Kasumi-1 (cell line): Measurements from ENCODE around the gene HNF4A.

Experiments used
- DNase-seq, 2 experiments: peaks; one replicate each; lab custom pipeline; 2025; lab: John Stamatoyannopoulos, UW

Gene HNF4A

DNA sequence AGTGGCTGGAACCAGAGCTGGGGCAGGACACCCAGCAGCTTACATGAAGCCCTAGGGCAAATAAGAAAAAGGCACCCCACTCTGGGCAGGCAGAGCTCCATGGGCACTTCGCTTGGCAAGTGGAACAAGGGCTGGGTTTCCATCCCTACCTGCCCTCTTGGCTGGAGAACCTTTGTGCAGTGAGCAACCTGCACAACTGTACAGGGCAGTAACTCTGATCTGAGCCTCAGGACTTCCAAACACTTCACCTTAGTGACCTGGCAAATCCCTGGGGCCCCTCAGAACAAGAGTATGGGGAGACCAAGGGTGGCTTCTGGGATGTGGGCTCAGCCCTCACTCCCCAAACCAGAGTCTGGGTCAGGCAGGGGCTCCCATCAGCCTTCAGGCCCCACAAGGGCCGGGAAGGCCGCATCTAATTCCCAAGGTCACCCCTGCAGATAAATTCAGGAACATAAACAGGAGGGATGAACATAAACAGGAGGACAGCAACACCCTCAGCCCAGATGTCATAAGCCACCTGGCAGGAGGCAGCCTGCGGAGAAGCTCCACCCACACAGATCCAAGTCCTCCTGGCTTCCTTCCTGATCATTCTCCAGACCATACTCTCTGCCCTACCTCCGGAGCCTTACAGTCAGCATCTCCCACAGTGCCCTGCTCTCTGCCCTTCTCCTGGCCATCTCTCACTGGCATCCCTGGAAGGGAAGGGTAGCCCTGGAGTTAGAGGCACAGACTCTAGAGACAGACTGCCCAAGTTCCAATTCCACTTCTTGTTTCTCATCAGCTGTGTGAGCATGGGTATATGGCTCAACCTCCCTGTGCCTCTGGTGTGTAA is 37.5 kb downstream of the HNF4A start:
- no peak for DNase-seq

DNA sequence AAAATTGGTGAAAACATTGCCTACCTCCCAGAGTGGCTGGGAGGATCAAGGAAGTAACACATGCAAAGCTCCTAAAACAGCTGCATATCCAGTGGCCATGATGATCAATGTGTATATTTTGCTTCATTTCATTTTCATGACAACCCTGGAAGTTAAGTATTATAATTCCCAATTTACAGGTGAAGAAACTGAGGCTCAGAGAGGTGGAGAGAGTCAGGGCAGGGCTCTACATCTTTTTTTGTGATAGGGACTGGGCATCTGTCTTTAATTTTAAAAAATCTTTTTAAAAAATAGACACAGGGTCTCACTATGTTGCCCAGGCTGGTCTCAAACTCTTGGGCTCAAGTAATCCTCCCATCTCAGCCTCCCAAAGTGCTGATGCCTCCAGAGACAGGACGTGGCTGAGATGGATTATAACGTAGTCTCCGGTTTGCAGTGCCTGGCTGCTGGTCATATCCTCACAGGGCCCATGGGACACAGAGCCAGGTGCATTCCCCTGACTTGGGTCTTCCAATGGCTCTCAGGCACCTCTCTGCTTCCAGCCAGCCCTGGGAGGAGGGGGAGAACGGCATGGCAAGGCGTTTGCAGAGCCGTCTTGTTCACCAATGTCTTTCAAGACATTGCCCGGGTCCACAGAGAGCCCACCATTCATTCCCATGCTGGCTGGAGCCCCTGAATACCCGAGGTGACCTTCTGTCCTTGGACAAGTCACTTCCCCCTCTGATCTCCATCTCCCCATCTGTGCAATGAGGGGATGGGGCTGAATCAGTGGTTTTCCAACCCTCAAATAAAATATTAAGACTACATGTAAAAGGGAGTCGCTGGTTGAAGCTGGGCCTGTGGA is 38.3 kb downstream of the HNF4A start:
- no peak for DNase-seq

DNA sequence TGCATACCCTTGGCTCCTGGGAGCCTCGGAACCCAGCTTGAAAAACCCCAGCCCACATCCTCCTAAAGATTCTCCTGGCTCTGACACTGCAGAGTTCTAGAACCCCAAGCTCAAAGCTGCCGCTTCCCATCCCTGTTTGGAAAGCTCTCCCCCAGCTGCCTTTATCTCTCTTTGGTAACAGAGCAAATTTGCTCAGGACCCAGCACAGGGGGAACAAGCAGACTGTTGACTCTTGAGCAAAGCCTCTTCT is 38.9 kb downstream of the HNF4A start:
- no peak for DNase-seq

- DNase-seq = no peak
These were observed 39.4 kb downstream of the HNF4A start for GRCh38 chr20:44394702-44395460.

GRCh38 chr20:44395461-44396340 is 40.2 kb downstream of the HNF4A start:
- DNase-seq = no peak

DNA sequence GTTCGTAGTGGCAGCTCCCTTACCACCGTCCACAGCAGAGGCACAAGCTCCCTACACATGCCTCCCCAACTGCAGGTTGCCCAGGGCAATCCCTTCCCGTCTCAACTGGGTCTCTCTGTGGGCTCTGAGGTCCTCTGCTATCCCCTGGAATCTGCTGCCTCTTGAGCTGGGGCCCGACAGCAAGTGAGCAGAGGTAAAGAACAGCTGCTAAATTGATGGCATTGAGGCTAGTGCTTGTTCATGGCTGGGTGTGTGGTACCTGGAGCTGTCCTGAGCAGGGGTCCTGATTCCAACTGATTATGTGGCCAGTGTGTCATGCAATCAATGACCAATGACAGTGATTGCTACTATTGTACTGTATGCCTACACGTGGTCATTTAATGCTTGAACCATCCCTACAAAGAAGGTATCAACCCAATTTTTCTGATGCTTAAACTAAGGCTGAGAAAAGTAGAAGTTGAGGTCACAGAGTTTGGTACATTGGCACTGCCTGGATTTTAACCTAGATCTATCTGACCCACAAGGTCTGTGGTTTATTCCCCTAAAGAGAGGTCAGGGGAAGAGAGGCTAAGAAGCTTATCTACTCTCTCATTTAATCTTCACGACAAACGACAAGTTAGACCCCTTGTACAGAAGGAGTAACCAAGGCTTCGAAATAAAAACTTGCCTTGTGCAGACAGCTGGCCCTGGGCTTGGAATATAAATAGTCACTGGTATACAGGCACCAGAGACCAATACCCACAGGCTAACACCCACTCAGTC is 41.1 kb downstream of the HNF4A start:
- no peak for DNase-seq

- DNase-seq = no peak
These were observed 42.8 kb downstream of the HNF4A start for GRCh38 chr20:44398335-44398734.

GRCh38 chr20:44399446-44399845 is 43.9 kb downstream of the HNF4A start:
- no peak for DNase-seq

GRCh38 chr20:44400671-44400969 is 45.1 kb downstream of the HNF4A start:
- DNase-seq = no peak

DNA sequence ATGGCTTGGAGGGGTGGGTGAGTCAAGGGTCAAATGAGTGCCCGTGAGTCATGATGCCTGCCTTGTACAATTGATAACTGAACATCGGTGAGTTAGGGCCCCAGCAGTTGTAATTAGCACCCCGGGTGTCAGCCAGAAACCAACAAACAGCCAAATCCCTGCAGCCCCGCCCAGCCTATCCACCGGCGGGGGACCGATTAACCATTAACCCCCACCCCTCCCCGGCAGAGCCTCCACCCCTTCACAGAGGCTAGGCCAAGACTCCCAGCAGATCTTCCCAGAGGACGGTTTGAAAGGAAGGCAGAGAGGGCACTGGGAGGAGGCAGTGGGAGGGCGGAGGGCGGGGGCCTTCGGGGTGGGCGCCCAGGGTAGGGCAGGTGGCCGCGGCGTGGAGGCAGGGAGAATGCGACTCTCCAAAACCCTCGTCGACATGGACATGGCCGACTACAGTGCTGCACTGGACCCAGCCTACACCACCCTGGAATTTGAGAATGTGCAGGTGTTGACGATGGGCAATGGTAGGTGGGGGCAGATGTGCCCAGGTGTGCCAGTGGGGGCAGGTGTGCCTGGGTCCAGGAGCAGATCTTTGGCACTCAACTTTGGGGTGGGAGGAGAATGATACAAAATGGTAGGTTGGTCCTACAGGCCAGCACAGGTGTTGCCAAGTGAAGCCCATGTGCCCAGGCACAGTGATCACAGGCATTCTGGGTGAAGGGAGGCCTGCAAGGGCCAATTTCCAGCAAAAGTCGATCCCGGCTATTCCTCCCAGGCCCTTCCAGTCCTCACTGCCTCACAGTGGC is 45.7 kb downstream of the HNF4A start:
- DNase-seq = no peak

DNA sequence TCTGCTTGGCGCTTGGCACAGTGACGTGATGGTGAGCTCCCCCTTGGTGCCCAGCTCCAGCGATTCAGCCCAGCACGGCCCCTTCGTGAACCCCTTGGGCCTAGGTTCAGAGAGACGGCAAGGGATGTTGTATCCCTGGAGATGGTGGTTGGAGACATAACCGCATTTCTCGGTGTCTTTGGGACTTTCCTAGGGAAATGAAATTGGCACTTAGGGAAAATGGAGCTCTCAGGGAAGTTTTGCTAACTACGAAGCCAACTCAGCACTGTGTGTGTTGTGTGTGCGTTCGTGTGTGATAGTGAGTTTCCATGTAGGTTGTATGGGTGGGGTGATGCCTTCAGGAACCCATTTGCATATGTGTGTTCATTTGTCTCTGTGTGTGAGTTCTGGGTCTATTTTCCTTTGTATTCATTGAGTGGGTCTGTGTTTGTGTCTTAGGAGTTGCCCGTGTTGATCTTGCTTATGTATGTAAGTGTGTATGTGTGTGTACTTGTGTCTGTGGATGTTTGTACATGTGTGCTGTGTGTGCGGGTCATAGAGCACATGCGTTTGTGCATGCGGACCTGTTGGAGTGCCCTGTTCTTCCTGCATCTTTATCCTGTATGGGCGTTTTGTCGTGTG is 46.4 kb downstream of the HNF4A start:
- no peak for DNase-seq

GRCh38 chr20:44402391-44403193 is 47.1 kb downstream of the HNF4A start:
- DNase-seq = no peak

DNA sequence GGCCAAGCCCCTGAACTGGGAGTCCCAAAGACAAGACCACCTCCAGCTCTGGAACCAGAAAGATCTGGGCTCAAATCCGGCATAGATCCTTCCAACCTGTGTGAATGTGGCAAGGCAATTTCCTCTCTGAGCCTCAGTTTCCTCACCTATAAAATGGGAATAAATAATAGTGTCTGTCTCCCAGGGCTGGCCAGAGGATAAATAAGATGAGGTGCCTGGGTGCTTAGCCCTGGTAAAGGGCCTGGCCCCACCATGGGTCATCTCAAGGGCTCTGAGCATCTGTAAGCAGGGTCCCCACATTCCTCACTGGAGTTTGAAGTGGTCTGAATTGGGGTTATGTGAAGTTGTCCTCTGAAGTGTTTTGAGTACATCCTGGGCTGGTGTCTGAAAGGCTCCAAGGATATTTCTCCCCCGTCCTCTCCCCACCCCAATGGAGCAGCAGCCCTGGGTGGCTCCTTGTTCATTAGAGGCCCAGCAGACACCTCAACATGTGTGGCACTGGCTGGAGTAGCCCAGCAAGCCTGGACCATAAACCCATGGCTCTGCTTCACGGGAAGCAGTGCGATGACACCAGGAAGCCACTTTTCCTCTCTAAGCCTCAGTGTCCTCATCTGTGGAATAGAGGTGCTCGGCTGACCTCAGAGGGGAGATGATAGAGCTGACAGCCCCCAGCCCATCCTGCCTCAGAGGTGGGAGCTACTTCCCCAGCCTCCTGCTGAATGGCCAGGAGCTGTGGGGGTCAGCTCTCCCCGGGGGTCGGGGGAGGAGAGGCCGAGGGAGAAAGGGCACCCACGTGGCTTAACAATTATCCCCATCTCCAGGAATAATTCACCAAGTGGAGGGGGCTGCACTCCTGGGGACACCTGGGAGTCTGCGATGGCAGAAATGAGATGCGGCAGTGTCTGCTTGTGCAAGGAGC is 48.0 kb downstream of the HNF4A start:
- no peak for DNase-seq

DNA sequence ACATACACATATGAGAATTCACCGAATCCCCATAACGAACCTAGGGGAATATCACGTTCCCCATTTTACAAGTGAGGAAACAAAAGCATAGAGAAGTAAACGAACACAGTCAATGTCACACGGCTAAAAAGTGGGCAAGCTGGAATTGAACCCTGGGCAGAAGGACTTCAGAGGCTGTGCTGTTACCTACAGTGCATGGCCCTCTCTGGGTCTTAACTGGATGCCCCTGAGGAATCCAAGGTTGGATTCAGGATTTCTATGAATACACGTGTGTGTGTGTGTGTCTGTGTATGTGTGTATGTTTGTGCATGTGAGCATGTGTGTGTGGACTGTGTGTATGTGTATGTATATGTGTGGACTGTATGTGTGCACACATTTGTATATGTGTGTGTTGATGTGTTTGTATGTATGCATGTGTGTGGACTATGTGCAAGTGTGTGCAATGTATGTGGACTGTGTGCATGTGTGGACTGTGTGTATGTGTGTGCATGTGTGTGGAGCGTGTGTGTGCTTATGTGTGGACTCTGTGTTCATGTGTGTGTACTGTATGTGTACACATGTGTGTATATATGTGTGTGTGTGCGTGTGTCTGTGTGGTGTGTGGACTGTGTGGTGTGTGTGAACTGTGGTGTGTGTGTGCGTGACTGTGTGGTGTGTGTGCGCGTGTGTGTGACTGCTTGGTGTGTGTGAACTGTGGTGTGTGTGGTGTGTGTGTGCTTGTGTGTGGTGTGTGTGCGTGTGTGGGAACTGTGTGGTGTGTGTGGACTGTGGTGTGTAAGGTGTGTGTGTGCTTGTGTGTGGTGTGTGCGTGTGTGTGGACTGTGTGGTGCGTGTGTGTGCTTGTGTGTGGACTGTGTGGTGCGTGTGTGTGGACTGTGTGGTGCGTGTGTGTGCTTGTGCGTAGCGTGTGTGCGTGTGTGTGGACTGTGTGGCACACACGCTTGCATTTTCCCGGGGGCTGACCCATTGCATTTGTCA is 49.0 kb downstream of the HNF4A start:
- DNase-seq = no peak

DNA sequence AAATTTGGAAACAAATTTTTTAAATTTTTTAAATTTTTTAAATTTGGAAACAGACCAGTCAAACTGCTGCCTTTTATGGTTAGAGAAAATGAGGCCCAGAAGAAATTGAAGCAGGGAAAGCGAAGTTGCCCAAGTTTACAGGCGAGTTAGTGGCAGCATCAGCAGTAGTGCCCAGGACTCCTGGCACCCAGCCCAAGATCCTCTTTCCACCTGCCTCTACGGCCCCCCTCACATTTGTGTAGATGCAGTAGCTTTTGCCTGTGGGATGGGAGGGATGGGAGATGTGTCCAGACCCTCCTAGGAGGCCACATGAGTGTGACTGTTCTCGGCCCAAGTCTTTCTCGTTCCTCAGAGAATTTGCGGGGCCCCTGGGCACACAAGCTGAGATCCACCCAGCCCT is 49.8 kb downstream of the HNF4A start:
- DNase-seq = no peak

DNA sequence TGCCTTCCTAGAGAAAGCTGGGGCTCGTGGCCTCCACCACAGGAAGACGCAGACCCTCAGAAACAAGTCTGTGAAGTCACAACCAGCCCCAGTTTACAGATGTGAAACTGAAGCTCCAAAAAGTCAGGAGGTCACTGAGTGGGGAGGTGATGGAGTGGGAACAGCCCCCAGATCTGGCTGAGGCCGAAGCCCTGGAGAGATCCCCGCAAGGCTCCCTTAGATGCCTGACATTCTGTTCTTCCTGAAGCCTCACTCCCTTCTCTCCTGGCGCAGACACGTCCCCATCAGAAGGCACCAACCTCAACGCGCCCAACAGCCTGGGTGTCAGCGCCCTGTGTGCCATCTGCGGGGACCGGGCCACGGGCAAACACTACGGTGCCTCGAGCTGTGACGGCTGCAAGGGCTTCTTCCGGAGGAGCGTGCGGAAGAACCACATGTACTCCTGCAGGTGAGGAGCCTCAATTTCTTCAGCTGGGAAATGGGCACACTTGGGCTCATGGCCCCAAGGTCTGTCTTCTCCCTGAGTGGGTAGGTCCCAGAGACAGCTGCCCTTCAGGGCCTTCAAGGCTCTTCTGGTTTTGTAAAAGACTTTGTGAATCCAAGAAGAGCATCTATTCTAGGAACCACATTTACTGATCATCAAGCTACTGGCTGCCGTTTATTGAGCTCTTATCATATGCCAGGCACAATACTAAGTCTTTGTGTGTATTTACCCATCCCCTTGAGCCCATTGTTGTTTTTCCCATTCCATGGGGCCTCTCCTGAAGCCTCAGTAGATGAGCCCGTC is 50.5 kb downstream of the HNF4A start:
- DNase-seq = no peak
